NT2/D1 (cell line): ENCODE measurements around the gene ZNF385B.

Experiments
- SUZ12 ChIP-seq: IDR thresholded peaks from 2 replicates; pipeline ENCODE4 v1.6.1; 2011; ENCODE audit not compliant: insufficient read length, insufficient read depth; ENCODE audit errors: extremely low read depth
- YY1 ChIP-seq: IDR thresholded peaks from 2 replicates; pipeline ENCODE4 v1.6.1; 2011; ENCODE audit not compliant: insufficient read length, insufficient read depth
- ZNF274 ChIP-seq: IDR thresholded peaks from 2 replicates; pipeline ENCODE4 v1.6.1; 2011; ENCODE audit warnings: mild to moderate bottlenecking, low read depth, low read length

GRCh38 chr2:179805001-179805400 lies 56.4 kb downstream of the ZNF385B start:
- TF ChIP-seq ZNF274, result no peak
- TF ChIP-seq YY1, result no peak
- TF ChIP-seq SUZ12, result no peak
